NT2/D1 (cell line): ENCODE data around the gene FADD.

Experiments used
- SUZ12 ChIP-seq: IDR thresholded peaks from 2 replicates; pipeline ENCODE4 v1.6.1; 2011; ENCODE audit not compliant: insufficient read length, insufficient read depth; ENCODE audit errors: extremely low read depth
- ZNF274 ChIP-seq: IDR thresholded peaks from 2 replicates; pipeline ENCODE4 v1.6.1; 2011; ENCODE audit warnings: mild to moderate bottlenecking, low read depth, low read length

GRCh38 chr11:70200212-70200844 lies 2.8 kb upstream of the FADD start:
- TF ChIP-seq SUZ12 (no peak), ZNF274 (no peak)
